ENCODE data around the gene SLC18B1. TPM values are rescaled to one million over a fixed set of nuclear protein-coding genes. Genes with fewer than 3 reads are reported as not detected.
A peak's percentile ranks its signal among the peaks of the same experiment; 100 is the strongest.

Gene SLC18B1
- total RNA-seq = 10 to 100 TPM; 13.8 to 14.7 TPM
- polyA plus RNA-seq = 10 to 100 TPM; 11.6 to 19.5 TPM

DNA sequence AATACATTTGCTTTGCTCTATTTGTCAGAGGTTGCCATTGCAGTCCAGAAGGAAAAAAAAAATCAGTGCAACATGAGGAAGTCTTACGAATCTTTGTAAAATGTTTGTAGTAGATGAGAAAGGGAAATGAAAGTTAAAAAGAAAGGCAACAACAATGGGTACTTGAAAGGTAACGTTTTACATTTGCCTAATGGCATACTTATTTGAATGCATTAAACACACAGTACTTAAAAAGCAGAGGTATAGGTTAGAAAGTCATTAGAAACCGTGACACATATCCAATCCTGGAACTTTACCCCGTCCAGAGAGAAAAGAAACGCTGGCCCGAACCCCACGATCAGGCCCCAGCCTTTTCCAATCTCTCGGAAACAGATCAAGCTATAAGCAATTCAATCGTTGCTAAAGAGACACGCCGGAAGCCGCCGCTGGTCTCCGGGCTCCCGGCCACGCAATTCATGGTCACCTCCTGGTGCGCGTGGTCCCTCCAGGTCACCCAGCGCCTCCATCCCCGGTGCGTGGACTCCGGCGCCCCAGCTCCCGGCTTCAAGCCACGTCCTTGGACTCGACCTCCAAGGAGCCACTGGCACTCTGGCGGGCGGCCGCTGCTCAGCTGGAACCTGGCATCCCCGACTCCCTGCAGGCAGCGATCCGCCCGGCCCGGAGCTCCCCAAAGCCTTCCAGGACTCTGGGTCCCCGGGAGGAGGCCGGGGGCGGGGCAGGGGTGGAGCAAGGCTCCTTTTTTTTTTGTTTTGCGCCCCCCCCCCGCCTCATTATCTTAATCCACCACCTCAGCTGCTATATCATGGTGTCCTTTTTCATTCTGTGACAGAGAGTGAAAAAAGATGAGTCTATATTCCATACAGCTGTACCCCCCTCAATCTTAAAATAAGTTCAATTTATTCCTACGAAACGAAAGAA is at the start of gene SLC18B1:
Gene SLC18B1 (minus strand): TSS at position 687 of the 918 bp plus-strand sequence. CDS start 181 bp downstream, at position 506.
- H3K9me3 ChIP-seq (ENCODE audit: control insufficient read depth in 1 of 2, low read length in 2 of 2) = no peaks in the 10 kb centered on the region
- H3K27ac ChIP-seq (ENCODE audit: low read depth, low read length) = no peak within 1 kb of the TSS
- peaks cover 18% of the 10 kb centered on the region for H3K4me1 ChIP-seq (ENCODE audit: insufficient read depth, low read length)
- ChIA-PET CTCF (ENCODE audit: partially characterized antibody) (interaction anchor here (0.7 to 4.1 kb wide), 26 partner anchors 9 to 287 kb away, joined by 3 to 60 read pairs (median 4); partner anchors contain the start of genes RPS12, STX7 and TAAR1), POLR2A (ENCODE audit: partially characterized antibody) (interaction anchor here (1.1 to 7.1 kb wide), 9 partner anchors 9 to 1599 kb away, joined by 3 to 180 read pairs (median 5); partner anchors contain the start of genes RPS12 and STX7)
- no peaks in the 10 kb centered on the region for H3K27me3 ChIP-seq (ENCODE audit: insufficient read depth, low read length)
- DNase-seq = peak; percentile 39 to 73 (median 52)
- peak within 1 kb of the TSS; percentile 63 for H3K4me3 ChIP-seq (ENCODE audit: low read length in 2 of 2)
- Mint-ChIP-seq H3K4me3 (no peak within 1 kb of the TSS), H3K9me3 (no peaks in the 10 kb centered on the region), H3K27ac (peak within 1 kb of the TSS; percentile 66 to 92 (median 87)), H3K4me1 (peaks cover 26 to 51% (median 37%) of the 10 kb centered on the region in 4 donors), H3K27me3 (no peaks in the 10 kb centered on the region), H3K36me3 (peaks cover 14 to 23% of the 10 kb centered on the region in 2 donors)
- no peaks in the 10 kb centered on the region for H3K36me3 ChIP-seq (ENCODE audit: insufficient read depth, low read length)
- intact Hi-C loops (cut with micrococcal nuclease) = no loop called here

DNA sequence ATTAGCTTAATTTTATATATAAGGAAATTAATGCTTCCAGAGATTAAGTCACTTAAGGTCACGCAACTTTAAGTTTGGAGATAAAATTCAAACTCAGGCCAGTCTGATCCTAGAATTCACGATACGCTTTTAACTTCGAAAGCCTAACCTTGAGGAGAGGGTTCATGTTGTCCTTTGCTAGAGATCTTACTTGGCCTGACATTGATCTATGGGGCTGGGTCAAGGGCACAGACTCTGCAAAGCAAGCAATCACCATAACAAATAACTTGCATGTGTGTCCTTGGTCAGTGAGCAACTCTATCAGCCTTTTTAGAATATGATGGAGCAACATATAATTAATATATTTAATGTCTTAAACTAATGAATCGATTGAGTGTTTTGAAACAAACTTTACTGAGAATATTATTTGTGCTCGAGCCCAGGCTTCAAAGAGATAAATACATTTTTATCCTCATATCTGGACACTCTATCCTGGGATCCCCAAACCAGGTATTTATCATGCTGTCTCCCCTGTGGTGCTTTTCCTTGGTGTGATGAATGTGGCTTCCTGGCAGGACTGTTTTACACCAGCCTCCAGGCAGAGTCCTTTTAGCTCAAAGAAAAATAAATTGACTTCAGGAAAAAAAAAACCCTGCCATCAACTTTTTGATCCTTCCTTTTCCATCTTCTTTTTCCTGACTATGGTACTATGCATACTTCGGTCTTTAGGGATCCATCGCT is 45.0 kb upstream of the SLC18B1 start:
- no peak overlapping the region for H3K4me3 ChIP-seq (ENCODE audit: low read length in 2 of 2)
- intact Hi-C loops (cut with micrococcal nuclease) = loop anchor here (2.0 kb wide), 1 partner anchor 23 kb away; no protein-coding TSS in a partner anchor
- no peak overlapping the region for H3K27ac ChIP-seq (ENCODE audit: low read depth, low read length)
- H3K9me3 Mint-ChIP-seq = peaks cover 0 to 2% (median 0%) of the 10 kb centered on the region in 8 donors
- CTCF ChIA-PET (ENCODE audit: partially characterized antibody) = interaction anchor here (0.7 to 0.8 kb wide), 2 partner anchors 14 to 15 kb away, joined by 3 read pairs; no protein-coding TSS in a partner anchor
- no peak overlapping the region for H3K4me3 Mint-ChIP-seq
- no peaks in the 10 kb centered on the region for H3K4me1 Mint-ChIP-seq
- H3K27me3 Mint-ChIP-seq = peaks cover 2 to 5% of the 10 kb centered on the region in 2 donors
- no peaks in the 10 kb centered on the region for H3K27me3 ChIP-seq (ENCODE audit: insufficient read depth, low read length)
- no peak for DNase-seq
- POLR2A ChIA-PET (ENCODE audit: partially characterized antibody) = no interaction called here
- no peaks in the 10 kb centered on the region for H3K36me3 Mint-ChIP-seq
- H3K4me1 ChIP-seq (ENCODE audit: insufficient read depth, low read length) = no peaks in the 10 kb centered on the region
- H3K36me3 ChIP-seq (ENCODE audit: insufficient read depth, low read length) = no peaks in the 10 kb centered on the region
- H3K27ac Mint-ChIP-seq = no peak overlapping the region
- no peaks in the 10 kb centered on the region for H3K9me3 ChIP-seq (ENCODE audit: control insufficient read depth in 1 of 2, low read length in 2 of 2)

DNA sequence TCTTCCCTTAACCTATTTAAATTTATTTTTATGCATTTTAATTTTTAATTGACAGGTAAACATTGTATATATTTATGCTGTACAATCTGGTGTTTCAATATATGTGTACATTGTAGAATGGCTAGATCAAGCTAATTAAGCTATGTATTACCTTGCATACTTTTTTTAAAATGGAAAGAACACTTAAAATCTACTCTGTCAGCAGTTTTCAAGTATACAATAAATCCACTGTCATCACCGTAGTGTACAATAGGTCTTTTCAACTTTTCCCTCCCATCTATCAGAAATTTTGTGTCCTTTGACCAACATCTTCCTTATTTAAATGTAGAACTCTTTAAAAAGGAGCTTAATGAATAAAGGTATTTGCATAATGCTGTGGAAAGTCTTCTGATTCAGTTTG is 43.5 kb upstream of the SLC18B1 start:
- ChIA-PET CTCF (ENCODE audit: partially characterized antibody) (no interaction called here), POLR2A (ENCODE audit: partially characterized antibody) (no interaction called here)
- no peaks in the 10 kb centered on the region for H3K9me3 ChIP-seq (ENCODE audit: control insufficient read depth in 1 of 2, low read length in 2 of 2)
- Mint-ChIP-seq H3K4me3 (no peak overlapping the region), H3K27ac (no peak overlapping the region), H3K4me1 (no peaks in the 10 kb centered on the region), H3K9me3 (peaks cover 0 to 2% (median 0%) of the 10 kb centered on the region in 8 donors), H3K36me3 (no peaks in the 10 kb centered on the region), H3K27me3 (peaks cover 2 to 6% of the 10 kb centered on the region in 2 donors)
- H3K27me3 ChIP-seq (ENCODE audit: insufficient read depth, low read length) = no peaks in the 10 kb centered on the region
- H3K4me3 ChIP-seq (ENCODE audit: low read length in 2 of 2) = no peak overlapping the region
- intact Hi-C loops (cut with micrococcal nuclease) = no loop called here
- DNase-seq = no peak
- no peaks in the 10 kb centered on the region for H3K4me1 ChIP-seq (ENCODE audit: insufficient read depth, low read length)
- no peak overlapping the region for H3K27ac ChIP-seq (ENCODE audit: low read depth, low read length)
- no peaks in the 10 kb centered on the region for H3K36me3 ChIP-seq (ENCODE audit: insufficient read depth, low read length)

DNA sequence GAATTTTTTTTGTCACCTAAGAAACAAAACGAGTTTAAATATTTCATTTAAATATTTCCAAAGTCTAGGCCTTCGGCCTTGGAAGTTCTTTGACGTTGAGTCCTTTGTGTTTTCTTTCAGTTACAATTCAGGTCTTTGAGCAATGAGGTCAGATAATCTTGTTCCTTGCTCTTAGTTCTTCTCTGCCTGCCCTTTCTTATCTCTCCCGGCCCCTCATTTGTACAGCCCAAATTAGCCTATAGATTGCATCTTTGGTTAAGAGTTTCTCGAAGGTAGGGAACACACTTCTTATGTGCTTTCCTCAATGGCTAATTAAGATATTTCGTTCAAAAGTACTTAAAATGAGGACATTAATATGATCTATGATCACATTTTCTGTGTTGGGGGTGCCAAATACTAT is 34.5 kb upstream of the SLC18B1 start:
- H3K4me3 ChIP-seq (ENCODE audit: low read length in 2 of 2) = no peak overlapping the region
- H3K27me3 Mint-ChIP-seq = peaks cover 0 to 3% of the 10 kb centered on the region in 2 donors
- DNase-seq = no peak
- POLR2A ChIA-PET (ENCODE audit: partially characterized antibody) = no interaction called here
- H3K4me3 Mint-ChIP-seq = no peak overlapping the region
- no peaks in the 10 kb centered on the region for H3K9me3 ChIP-seq (ENCODE audit: control insufficient read depth in 1 of 2, low read length in 2 of 2)
- CTCF ChIA-PET (ENCODE audit: partially characterized antibody) = no interaction called here
- H3K27ac ChIP-seq (ENCODE audit: low read depth, low read length) = no peak overlapping the region
- H3K27me3 ChIP-seq (ENCODE audit: insufficient read depth, low read length) = no peaks in the 10 kb centered on the region
- H3K36me3 Mint-ChIP-seq = no peaks in the 10 kb centered on the region
- H3K4me1 ChIP-seq (ENCODE audit: insufficient read depth, low read length) = no peaks in the 10 kb centered on the region
- no peak overlapping the region for H3K27ac Mint-ChIP-seq
- intact Hi-C loops (cut with micrococcal nuclease) = loop anchor here (10.0 kb wide), 1 partner anchor 1262 kb away; no protein-coding TSS in a partner anchor
- peaks cover 0 to 3% (median 0%) of the 10 kb centered on the region in 8 donors for H3K9me3 Mint-ChIP-seq
- H3K36me3 ChIP-seq (ENCODE audit: insufficient read depth, low read length) = no peaks in the 10 kb centered on the region
- no peaks in the 10 kb centered on the region for H3K4me1 Mint-ChIP-seq

DNA sequence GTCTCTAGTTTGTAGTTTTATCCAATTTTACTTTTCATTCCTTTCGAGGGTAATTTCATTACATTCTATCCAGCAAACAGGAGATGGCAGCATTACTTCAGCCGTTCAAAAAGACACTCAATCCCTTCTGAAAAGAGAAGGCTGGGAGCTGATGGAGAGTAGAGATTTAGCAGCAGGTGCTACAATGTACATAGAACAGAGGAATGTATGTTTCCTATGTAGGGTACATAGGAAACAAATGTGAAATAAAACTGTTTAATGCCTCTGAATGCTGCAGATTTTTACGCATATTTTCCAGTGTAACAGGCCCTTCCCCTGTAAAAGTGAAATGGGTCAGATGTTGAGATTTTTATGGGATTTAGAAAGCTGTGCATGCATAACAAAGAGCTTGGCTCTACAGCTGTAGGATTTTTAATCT is 31.9 kb upstream of the SLC18B1 start:
- no peak for DNase-seq
- Histone ChIP-seq H3K4me1 (ENCODE audit: insufficient read depth, low read length) (no peaks in the 10 kb centered on the region), H3K36me3 (ENCODE audit: insufficient read depth, low read length) (no peaks in the 10 kb centered on the region), H3K27ac (ENCODE audit: low read depth, low read length) (no peak overlapping the region), H3K9me3 (ENCODE audit: control insufficient read depth in 1 of 2, low read length in 2 of 2) (no peaks in the 10 kb centered on the region), H3K4me3 (ENCODE audit: low read length in 2 of 2) (no peak overlapping the region), H3K27me3 (ENCODE audit: insufficient read depth, low read length) (no peaks in the 10 kb centered on the region)
- Mint-ChIP-seq H3K36me3 (no peaks in the 10 kb centered on the region), H3K27me3 (no peaks in the 10 kb centered on the region), H3K4me3 (no peak overlapping the region), H3K9me3 (peaks cover 0 to 3% (median 0%) of the 10 kb centered on the region in 8 donors), H3K27ac (peak overlapping the region in 1 of 7 donors; percentile 17), H3K4me1 (no peaks in the 10 kb centered on the region)
- POLR2A ChIA-PET (ENCODE audit: partially characterized antibody) = interaction anchor here (1.7 kb wide), 1 partner anchor 16 kb away, joined by 4 read pairs; no protein-coding TSS in a partner anchor
- intact Hi-C loops (cut with micrococcal nuclease) = loop anchor here (10.0 kb wide), 1 partner anchor 1264 kb away; no protein-coding TSS in a partner anchor
- CTCF ChIA-PET (ENCODE audit: partially characterized antibody) = interaction anchor here (1.0 kb wide), 1 partner anchor 14 kb away, joined by 3 read pairs; no protein-coding TSS in a partner anchor

DNA sequence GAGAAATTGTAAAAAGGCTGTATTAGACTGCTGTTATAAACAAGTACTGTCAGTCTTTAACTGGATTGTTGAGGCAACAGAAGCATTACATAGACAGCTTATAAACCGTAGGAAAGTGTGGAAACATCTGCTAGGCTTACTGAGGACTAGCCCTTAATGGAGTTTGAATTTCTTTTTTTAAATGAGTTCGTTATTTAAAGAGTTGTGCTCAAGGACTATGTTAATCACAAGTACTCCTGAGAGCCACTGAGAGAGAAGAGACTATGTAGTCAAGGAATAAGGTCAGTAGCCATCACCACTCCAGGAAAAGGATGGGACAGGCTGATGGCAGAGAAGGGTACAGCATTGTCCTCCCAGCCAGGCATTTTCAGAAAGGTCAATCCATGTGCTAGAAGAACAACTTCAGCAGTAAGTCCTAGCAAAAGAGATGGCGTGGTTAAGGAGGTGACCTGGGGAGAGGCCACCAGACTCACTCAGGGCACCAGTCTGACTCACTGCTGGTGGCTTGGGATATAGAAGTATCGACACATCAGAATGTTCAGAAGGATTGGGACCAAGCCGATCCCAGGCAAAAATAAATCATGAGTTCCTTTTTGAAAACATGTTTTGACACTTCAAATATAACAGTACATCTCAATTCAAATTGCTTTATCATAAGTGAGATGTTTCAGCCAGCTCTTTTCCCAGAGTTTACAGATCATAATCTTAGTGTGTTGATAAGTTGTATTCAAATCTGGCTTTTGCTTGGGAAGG is 22.4 kb upstream of the SLC18B1 start:
- Mint-ChIP-seq H3K36me3 (peaks cover 35 to 51% of the 10 kb centered on the region in 2 donors), H3K4me3 (no peak overlapping the region), H3K9me3 (no peaks in the 10 kb centered on the region), H3K27me3 (no peaks in the 10 kb centered on the region), H3K4me1 (peaks cover 35 to 66% (median 51%) of the 10 kb centered on the region in 4 donors), H3K27ac (peak overlapping the region; percentile 48 to 99 (median 73))
- H3K9me3 ChIP-seq (ENCODE audit: control insufficient read depth in 1 of 2, low read length in 2 of 2) = no peaks in the 10 kb centered on the region
- H3K27me3 ChIP-seq (ENCODE audit: insufficient read depth, low read length) = no peaks in the 10 kb centered on the region
- no peak for DNase-seq
- intact Hi-C loops (cut with micrococcal nuclease) = no loop called here
- peaks cover 32% of the 10 kb centered on the region for H3K4me1 ChIP-seq (ENCODE audit: insufficient read depth, low read length)
- ChIA-PET POLR2A (ENCODE audit: partially characterized antibody) (interaction anchor here (0.7 to 1.4 kb wide), 3 partner anchors 8 to 1192 kb away, joined by 3 to 5 read pairs (median 3); partner anchors contain the start of gene MED23), CTCF (ENCODE audit: partially characterized antibody) (interaction anchor here (0.7 to 1.9 kb wide), 2 partner anchors 22 to 148 kb away, joined by 4 to 14 read pairs; partner anchors contain the start of gene SLC18B1)
- no peak overlapping the region for H3K27ac ChIP-seq (ENCODE audit: low read depth, low read length)
- H3K4me3 ChIP-seq (ENCODE audit: low read length in 2 of 2) = no peak overlapping the region
- peaks cover 33% of the 10 kb centered on the region for H3K36me3 ChIP-seq (ENCODE audit: insufficient read depth, low read length)

Data from CD4-positive, alpha-beta memory T cell (primary cell).